ENCODE results near the gene AHNAK2. TPM values are rescaled to one million over a fixed set of nuclear protein-coding genes. Genes with fewer than 3 reads are reported as not detected.
"Not testable (repeated sequence)": the region's sequence is repeated elsewhere in the genome, so short reads cannot be mapped to it uniquely, and the experiment has no call there.

AHNAK2 gene
- total RNA-seq, 4 donors from 2014 or later, result 147 to 313 (median 172) TPM

- no peak overlapping the region for H3K4me3 ChIP-seq
- H3K4me1 ChIP-seq, result peaks cover 0 to 13% (median 7%) of the 10 kb centered on the region in 3 donors
- no peaks in the 10 kb centered on the region for H3K27me3 ChIP-seq
- peaks cover 33 to 94% (median 38%) of the 10 kb centered on the region in 3 donors for H3K36me3 ChIP-seq
- 88 to 91% methylated on average over 20 to 21 of the region's 26 CpGs for WGBS, 2 donors
- H3K9me3 ChIP-seq, result no peaks in the 10 kb centered on the region
- H3K27ac ChIP-seq, result no peak overlapping the region
- intact Hi-C loops (cut with DNase I), result no loop called here
- no peak for DNase-seq
- TF ChIP-seq POLR2A (IDR thresholded peaks at IDR 0.05), result no peak
- no peak for TF ChIP-seq CTCF (IDR thresholded peaks at IDR 0.05)
These were observed 24.1 kb downstream of the AHNAK2 start for GRCh38 chr14:104953896-104954656.

- Histone ChIP-seq H3K4me3 (no peak overlapping the region), H3K4me1 (peaks cover 0 to 11% (median 7%) of the 10 kb centered on the region in 3 donors), H3K27ac (no peak overlapping the region), H3K9me3 (no peaks in the 10 kb centered on the region), H3K36me3 (peaks cover 33 to 100% (median 38%) of the 10 kb centered on the region in 3 donors), H3K27me3 (no peaks in the 10 kb centered on the region)
- intact Hi-C loops (cut with DNase I), result no loop called here
- DNase-seq, result no peak
- TF ChIP-seq POLR2A (IDR thresholded peaks at IDR 0.05) (no peak), CTCF (IDR thresholded peaks at IDR 0.05) (no peak)
- 71 to 78% methylated on average over 9 to 11 of the region's 13 CpGs for WGBS, 2 donors
These were observed 25.1 kb downstream of the AHNAK2 start for GRCh38 chr14:104953097-104953496.

- H3K9me3 ChIP-seq; H3K4me3 ChIP-seq; H3K27ac ChIP-seq; DNase-seq; intact Hi-C loops (cut with DNase I); H3K27me3 ChIP-seq; H3K4me1 ChIP-seq: not testable (repeated sequence)
- 80 to 85% methylated on average over 14 to 22 of the region's 28 CpGs for WGBS, 2 donors
- H3K36me3 ChIP-seq, result peaks cover 31 to 100% (median 34%) of the 10 kb centered on the region in 3 donors
These were observed 26.1 kb downstream of the AHNAK2 start for GRCh38 chr14:104951863-104952657.

GRCh38 chr14:104950701-104951100 lies 27.5 kb downstream of the AHNAK2 start:
- H3K27me3 ChIP-seq; intact Hi-C loops (cut with DNase I); H3K4me1 ChIP-seq; H3K27ac ChIP-seq; DNase-seq; H3K9me3 ChIP-seq; H3K4me3 ChIP-seq: not testable (repeated sequence)
- peaks cover 17 to 100% (median 21%) of the 10 kb centered on the region in 3 donors for H3K36me3 ChIP-seq
- 100% methylated on average over 2 of the region's 15 CpGs; no CpG with 5 or more reads in 1 of the 2 donors for WGBS, 2 donors

- Histone ChIP-seq H3K4me1 (no peaks in the 10 kb centered on the region), H3K4me3 (no peak overlapping the region), H3K27me3 (no peaks in the 10 kb centered on the region), H3K9me3 (no peaks in the 10 kb centered on the region), H3K27ac (no peak overlapping the region), H3K36me3 (peaks cover 10 to 100% (median 14%) of the 10 kb centered on the region in 3 donors)
- intact Hi-C loops (cut with DNase I), result no loop called here
- 71% methylated on average over 7 of the region's 17 CpGs; no CpG with 5 or more reads in 1 of the 2 donors for WGBS, 2 donors
- no peak for DNase-seq
- TF ChIP-seq CTCF (IDR thresholded peaks at IDR 0.05) (no peak), POLR2A (IDR thresholded peaks at IDR 0.05) (no peak)
These were observed 28.2 kb downstream of the AHNAK2 start for GRCh38 chr14:104950021-104950420.

- peaks cover 5 to 100% (median 8%) of the 10 kb centered on the region in 3 donors for H3K36me3 ChIP-seq
- H3K27ac ChIP-seq; H3K27me3 ChIP-seq; H3K4me3 ChIP-seq; H3K4me1 ChIP-seq; intact Hi-C loops (cut with DNase I); DNase-seq; H3K9me3 ChIP-seq: not testable (repeated sequence)
- 100% methylated on average over 3 of the region's 24 CpGs; no CpG with 5 or more reads in 1 of the 2 donors for WGBS, 2 donors
These were observed 28.7 kb downstream of the AHNAK2 start for GRCh38 chr14:104949406-104949955.
